IPS-18c (cell line): ENCODE measurements around the gene CRADD.

Experiments
- H3K4me3 ChIP-seq: 2 replicates; pipeline ENCODE4 v1.7.0; 2013; ENCODE audit warnings: low read depth, mild to moderate bottlenecking, low read length, moderate library complexity; ENCODE audit not compliant: insufficient read depth
- H3K9me3 ChIP-seq: one replicate; pipeline ENCODE4 v1.6.1; 2013; ENCODE audit warnings: mild to moderate bottlenecking, low read length, moderate library complexity; ENCODE audit not compliant: control insufficient read depth, insufficient read depth

The CRADD gene

GRCh38 chr12:93664573-93665138 lies 12.5 kb upstream of the CRADD start:
- Histone ChIP-seq H3K9me3 (no peaks in the 10 kb centered on the region), H3K4me3 (no peak overlapping the region)

DNA sequence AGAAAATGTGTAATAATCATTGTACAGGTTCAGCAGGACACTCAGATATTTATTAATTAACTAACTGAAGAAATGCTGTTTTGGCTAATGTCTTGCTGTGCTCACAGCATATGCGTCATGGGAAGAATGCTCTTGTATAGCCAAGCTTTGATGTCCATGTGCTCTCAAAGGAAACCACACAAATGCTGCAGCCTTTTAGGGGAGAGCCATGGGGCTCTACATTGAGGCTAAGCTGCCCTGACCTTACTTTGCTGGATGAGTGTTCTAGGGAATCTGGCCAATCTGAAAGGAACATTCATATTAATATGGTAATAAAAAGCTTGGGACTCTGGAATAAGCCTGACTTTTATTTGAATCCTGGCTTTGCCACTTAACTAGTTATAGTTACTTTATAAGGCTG lies 9.5 kb upstream of the CRADD start:
- Histone ChIP-seq H3K9me3 (no peaks in the 10 kb centered on the region), H3K4me3 (no peak overlapping the region)

- H3K4me3 ChIP-seq: no peak overlapping the region
- no peaks in the 10 kb centered on the region for H3K9me3 ChIP-seq
Observed at GRCh38 chr12:93668919-93669418, 8.2 kb upstream of the CRADD start.

DNA sequence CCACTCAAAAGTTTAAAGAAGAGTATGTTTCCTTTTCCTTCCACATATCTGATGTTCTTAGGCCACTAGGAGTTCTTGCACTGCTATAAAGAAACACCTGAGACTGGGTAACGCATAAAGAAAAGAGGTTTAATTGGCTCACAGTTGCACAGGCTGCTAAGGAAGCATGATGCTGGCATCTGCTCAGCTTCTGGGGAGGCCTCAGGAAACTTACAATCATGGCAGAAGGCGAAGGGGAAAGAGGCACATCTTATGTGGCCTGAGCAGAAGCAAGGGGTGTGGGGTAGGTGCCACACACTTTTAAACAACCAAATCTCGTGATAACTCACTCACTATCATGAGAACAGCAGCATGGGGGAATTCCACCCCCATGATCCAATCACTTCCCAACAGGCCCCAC lies 7.7 kb upstream of the CRADD start:
- no peaks in the 10 kb centered on the region for H3K9me3 ChIP-seq

GRCh38 chr12:93670104-93670503 lies 7.1 kb upstream of the CRADD start:
- no peak overlapping the region for H3K4me3 ChIP-seq
- H3K9me3 ChIP-seq: no peaks in the 10 kb centered on the region

More for the DNA sequence above, 7.7 kb upstream of the CRADD start:
- H3K4me3 ChIP-seq: no peak overlapping the region

GRCh38 chr12:93671044-93671443 lies 6.1 kb upstream of the CRADD start:
- no peak overlapping the region for H3K4me3 ChIP-seq
- H3K9me3 ChIP-seq: no peaks in the 10 kb centered on the region

- H3K9me3 ChIP-seq: no peaks in the 10 kb centered on the region
- no peak overlapping the region for H3K4me3 ChIP-seq
Observed at GRCh38 chr12:93673084-93673483, 4.1 kb upstream of the CRADD start.

DNA sequence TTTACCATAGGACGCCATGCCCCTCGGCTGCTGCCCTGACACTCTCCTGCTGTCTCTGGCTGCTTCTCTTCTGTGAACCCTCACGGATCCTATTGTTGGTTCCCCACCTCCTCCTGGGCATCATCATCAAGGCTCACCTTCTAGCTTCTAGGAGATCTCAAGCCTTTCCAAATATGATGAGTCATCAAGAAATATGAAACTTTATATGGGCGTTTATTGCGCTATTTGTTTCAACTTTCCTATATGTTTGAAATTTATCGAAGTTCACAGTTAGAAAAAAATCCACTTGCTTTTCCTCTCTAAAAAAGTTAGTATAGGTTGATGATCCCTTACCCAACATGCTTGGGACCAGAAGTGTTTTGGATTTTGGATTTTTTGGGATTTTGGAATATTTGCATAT lies 2.8 kb upstream of the CRADD start:
- Histone ChIP-seq H3K4me3 (no peak overlapping the region), H3K9me3 (no peaks in the 10 kb centered on the region)

DNA sequence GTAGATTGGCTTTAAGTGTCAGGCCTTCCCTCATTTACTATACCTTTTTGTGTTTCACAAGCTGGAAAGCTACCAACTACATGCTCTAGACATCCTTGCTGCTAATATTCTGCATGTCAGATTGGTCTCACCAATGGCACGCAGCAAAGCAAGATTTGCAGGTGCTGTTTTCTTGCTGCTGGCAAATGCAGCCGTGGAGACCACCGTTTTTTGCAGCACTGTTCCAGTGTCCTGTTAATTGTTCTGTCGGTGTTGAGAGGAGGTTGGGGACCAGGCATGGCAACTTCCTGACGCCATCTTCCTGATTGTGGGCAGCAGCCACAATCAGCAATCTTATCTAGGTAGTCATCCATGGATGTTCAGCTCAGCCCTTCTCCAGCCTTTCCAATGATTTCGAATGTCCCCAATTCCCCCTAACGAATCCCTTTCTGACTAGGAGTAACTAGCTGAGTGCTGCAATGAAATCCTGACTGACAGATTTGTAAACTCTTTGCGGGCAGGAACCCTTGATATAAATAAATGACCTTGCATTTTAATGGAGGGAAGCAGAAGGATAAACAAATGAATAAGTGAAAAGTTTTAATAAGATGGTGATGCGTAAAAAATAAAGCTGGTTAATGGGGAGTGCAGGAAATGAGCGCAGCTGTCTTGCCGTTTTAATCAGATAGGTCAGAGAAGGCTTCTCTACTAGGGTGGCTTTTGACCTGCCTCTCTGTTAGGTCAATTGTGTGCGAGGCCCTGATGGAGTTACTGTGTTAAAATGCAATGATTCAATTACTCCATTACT lies 574 bp upstream of the CRADD start:
- H3K9me3 ChIP-seq: no peaks in the 10 kb centered on the region
- peak overlapping the region; percentile 31; the same call in 1 of the 2 replicates for H3K4me3 ChIP-seq

- H3K4me3 ChIP-seq: no peak overlapping the region
- no peaks in the 10 kb centered on the region for H3K9me3 ChIP-seq
Observed at GRCh38 chr12:93678779-93679178, 1.6 kb downstream of the CRADD start.

DNA sequence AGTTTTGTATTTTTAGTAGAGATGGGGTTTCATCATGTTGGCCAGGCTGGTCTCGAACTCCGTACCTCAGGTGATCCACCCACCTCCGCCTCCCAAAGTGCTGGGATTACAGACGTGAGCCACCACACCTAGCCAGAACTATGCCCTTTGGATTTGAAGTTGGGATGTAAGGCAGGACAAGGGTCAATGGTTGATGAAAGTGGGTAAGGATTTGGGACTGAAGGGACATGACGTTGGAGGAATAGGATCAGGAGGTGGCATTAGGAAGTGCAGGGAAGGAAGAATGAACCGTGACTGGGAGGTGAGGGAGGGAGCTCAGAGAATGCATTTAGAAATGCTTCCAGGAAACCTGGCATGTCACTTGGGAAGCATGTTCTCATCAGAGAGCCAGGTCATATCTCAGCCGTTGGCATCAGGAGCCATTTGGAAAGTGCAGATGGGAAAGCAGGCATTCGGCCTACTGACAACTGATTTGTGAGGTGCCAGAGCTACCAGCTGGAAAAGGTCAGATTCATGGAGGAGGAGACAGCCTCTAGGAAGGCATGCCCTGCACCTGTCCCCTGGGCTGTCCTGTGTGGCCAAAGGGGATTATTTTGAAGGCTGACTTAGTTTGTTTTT lies 2.2 kb downstream of the CRADD start:
- no peak overlapping the region for H3K4me3 ChIP-seq

DNA sequence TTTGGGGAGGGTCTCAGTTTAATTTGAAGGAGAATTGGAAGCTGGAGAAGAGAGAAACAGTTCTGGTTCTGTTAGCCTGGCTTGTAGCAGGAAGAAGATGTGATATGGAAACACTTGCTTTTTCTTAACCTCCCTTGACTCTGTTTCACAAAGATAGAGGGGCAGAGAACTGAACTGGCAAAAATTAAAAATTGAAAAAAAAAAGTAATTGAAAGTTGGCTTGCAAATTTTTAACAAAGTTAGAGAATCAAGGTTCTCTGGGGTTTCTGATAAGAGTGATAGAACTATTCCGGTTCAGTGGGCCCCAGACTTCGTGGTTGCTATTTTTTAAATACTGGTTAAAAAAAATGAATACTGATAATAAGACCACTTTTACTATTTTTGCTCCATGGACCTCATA lies 2.8 kb downstream of the CRADD start:
- H3K9me3 ChIP-seq: peaks cover 2% of the 10 kb centered on the region
- H3K4me3 ChIP-seq: no peak overlapping the region

More for the DNA sequence above, 2.2 kb downstream of the CRADD start:
- H3K9me3 ChIP-seq: no peaks in the 10 kb centered on the region

DNA sequence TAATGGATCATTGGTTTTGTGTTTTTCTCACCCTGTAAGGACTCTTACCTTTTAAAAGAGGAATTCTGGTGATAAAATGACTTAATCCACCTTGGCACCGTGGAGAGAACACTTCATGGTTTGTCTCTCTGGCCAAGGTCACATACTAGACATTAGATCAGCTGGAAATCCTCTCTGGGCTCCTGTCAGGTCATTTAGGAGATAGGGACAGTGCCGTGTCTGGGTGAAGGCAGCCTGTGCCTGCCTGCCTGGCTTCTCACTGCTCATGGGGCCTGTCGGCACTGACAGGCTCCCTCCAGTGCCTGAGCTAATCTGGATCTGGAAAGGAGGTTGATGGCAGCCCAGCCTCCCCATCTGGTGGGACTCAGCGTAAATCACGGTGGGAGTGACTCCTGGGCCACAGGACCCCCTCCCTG lies 5.7 kb downstream of the CRADD start:
- Histone ChIP-seq H3K4me3 (no peak overlapping the region), H3K9me3 (peaks cover 2% of the 10 kb centered on the region)

DNA sequence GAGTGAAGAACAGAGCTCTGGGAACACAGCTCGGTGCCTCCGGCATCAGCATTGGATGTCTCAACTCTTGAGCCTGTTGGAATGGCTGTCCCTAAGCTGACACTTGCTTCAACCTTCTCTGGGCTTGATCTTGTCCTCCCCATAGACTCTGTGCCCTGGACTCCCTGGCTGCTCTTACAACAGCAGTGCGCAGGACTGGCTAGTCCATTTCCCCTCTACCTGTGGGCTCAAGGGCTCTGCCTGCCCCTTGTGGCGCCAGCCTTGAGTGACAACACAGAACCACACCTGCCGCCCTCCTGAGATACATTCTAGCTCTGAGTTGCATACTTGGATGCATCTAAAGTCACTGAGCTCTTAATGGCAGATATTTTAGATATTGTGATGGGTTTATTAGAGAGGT lies 6.2 kb downstream of the CRADD start:
- Histone ChIP-seq H3K9me3 (peaks cover 2% of the 10 kb centered on the region), H3K4me3 (no peak overlapping the region)

- peaks cover 2% of the 10 kb centered on the region for H3K9me3 ChIP-seq
- no peak overlapping the region for H3K4me3 ChIP-seq
Observed at GRCh38 chr12:93684716-93685115, 7.5 kb downstream of the CRADD start.

DNA sequence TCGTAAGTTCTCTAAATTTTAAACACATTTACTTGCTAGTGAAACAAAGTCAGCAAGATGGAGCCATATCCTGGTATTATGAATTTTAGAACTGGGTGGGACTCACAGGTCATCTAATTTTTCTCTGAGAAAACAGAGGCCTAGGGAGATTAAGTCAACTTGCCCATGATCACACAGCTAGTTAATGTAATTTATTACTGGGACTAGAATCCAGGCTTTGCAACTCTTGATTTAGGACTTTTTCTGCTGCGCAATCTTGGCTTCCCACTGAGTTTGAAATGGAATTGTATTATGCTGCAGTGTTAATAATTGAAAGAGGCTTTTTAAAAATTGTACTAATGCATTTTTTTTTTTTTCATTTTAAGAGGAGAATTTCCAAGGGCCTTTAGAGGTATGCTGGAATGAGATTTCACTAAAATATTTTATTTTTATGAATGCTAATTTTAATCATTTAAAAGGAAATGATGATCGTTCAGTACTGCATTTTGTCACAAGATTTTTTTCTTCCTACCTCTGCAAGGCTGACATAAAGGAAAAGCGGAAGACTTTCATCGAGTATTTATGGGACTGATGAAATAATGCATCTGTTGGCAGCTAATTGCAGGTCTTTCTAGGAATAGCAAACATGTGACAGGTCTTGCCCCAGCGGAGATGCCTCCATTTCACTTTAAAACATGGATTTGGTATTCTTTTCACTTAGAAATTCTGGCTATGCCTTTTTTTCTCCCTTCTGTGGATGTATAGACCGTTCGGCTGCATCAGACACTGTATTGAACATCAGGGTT lies 9.6 kb downstream of the CRADD start:
- Histone ChIP-seq H3K9me3 (peaks cover 2% of the 10 kb centered on the region), H3K4me3 (no peak overlapping the region)

DNA sequence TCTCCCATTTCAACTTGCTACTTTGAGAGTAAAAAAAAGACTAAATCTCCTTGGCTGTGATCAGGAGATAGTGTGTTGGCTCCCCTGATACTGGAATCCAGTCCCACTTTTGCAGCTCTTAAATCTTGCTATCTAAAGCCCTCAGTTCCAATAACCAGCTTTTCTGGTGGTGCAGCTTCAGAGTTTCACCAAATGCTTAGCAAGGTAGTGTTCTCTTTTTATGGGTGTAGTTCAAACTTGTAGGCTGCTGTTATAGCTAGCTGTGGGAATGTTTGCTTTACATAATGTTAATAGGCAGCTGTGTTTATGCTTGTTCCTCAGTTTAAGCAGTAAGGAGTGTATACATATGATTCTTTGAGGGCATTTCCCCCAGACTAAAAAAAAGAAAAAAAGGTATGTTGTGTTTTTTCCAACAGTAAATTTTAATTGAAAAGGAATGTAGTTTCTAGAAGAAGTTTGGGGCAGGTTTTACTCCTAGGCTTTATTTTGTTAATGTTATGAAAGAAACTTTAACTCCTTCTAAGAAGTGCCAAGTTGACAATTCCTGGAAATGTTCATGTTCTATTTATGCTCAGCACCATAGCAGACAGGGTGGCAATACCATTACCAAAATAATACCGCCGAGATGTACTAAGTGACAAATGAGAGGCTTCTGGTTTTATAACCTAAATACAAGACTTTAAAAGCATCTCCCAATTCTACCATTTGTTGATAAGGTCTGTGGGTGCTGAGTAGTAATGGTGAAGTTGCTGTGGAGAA lies 12.1 kb downstream of the CRADD start:
- peaks cover 2% of the 10 kb centered on the region for H3K9me3 ChIP-seq
- no peak overlapping the region for H3K4me3 ChIP-seq
